ENCODE data around the gene ASB2. TPM values are rescaled to one million over a fixed set of nuclear protein-coding genes. Genes with fewer than 3 reads are reported as not detected.

Gene ASB2
- total RNA-seq, 1 experiment from 2014 or later: not detected

- no peak for TF ChIP-seq CTCF (IDR thresholded peaks at IDR 0.05; ENCODE audit: insufficient read depth in 1 of 2, low read depth in 1 of 2, low read length in 1 of 2, severe bottlenecking in 1 of 2, unreplicated experiment in 1 of 2)
- peaks cover 8% of the 10 kb centered on the region for H3K4me1 Mint-ChIP-seq (ENCODE audit: low read depth, unreplicated experiment)
- CTCF ChIA-PET: no interaction called here
- no TSS peak for BruUV-seq (replicated peaks)
- H3K4me3 Mint-ChIP-seq (ENCODE audit: unreplicated experiment): no peak overlapping the region
- Histone ChIP-seq H3K27me3 (replicated peaks; ENCODE audit: control insufficient read depth, insufficient read depth, low read length) (no peaks in the 10 kb centered on the region), H3K36me3 (ENCODE audit: control insufficient read depth, insufficient read depth, low read length) (no peaks in the 10 kb centered on the region), H3K4me3 (ENCODE audit: low read depth, low read length) (no peak overlapping the region), H3K4me1 (peaks cover 23% of the 10 kb centered on the region), H3K9me3 (no peaks in the 10 kb centered on the region)
- no peaks in the 10 kb centered on the region for H3K27me3 Mint-ChIP-seq (ENCODE audit: insufficient read depth, unreplicated experiment)
- intact Hi-C loops (cut with micrococcal nuclease; ENCODE audit: unreplicated experiment): no loop called here
- POLR2A ChIA-PET: no interaction called here
- H3K9me3 Mint-ChIP-seq (ENCODE audit: unreplicated experiment): no peaks in the 10 kb centered on the region
- no peak for DNase-seq
- H3K36me3 Mint-ChIP-seq (ENCODE audit: insufficient read depth, unreplicated experiment): no peaks in the 10 kb centered on the region
- no peak overlapping the region for H3K27ac Mint-ChIP-seq (ENCODE audit: unreplicated experiment)
Observed at GRCh38 chr14:93954516-93954830, 21.9 kb downstream of the ASB2 start.

GRCh38 chr14:93953739-93954515 is 22.4 kb downstream of the ASB2 start:
- H3K4me3 ChIP-seq (ENCODE audit: low read depth, low read length): no peak overlapping the region
- peaks cover 19% of the 10 kb centered on the region for H3K4me1 ChIP-seq
- no peak for TF ChIP-seq CTCF (IDR thresholded peaks at IDR 0.05; ENCODE audit: insufficient read depth in 1 of 2, low read depth in 1 of 2, low read length in 1 of 2, severe bottlenecking in 1 of 2, unreplicated experiment in 1 of 2)
- H3K27me3 ChIP-seq (replicated peaks; ENCODE audit: control insufficient read depth, insufficient read depth, low read length): no peaks in the 10 kb centered on the region
- intact Hi-C loops (cut with micrococcal nuclease; ENCODE audit: unreplicated experiment): no loop called here
- Mint-ChIP-seq H3K27me3 (ENCODE audit: insufficient read depth, unreplicated experiment) (no peaks in the 10 kb centered on the region), H3K4me1 (ENCODE audit: low read depth, unreplicated experiment) (peaks cover 2% of the 10 kb centered on the region), H3K36me3 (ENCODE audit: insufficient read depth, unreplicated experiment) (no peaks in the 10 kb centered on the region), H3K27ac (ENCODE audit: unreplicated experiment) (no peak overlapping the region), H3K9me3 (ENCODE audit: unreplicated experiment) (no peaks in the 10 kb centered on the region), H3K4me3 (ENCODE audit: unreplicated experiment) (no peak overlapping the region)
- no peaks in the 10 kb centered on the region for H3K9me3 ChIP-seq
- H3K36me3 ChIP-seq (ENCODE audit: control insufficient read depth, insufficient read depth, low read length): no peaks in the 10 kb centered on the region
- no peak for DNase-seq
- BruUV-seq (replicated peaks): no TSS peak
- CTCF ChIA-PET: interaction anchor here (1.0 kb wide), 1 partner anchor 19 kb away, joined by 3 read pairs; no protein-coding TSS in a partner anchor
- POLR2A ChIA-PET: no interaction called here

GRCh38 chr14:93953263-93953662 is 23.1 kb downstream of the ASB2 start:
- no TSS peak for BruUV-seq (replicated peaks)
- Mint-ChIP-seq H3K27ac (ENCODE audit: unreplicated experiment) (no peak overlapping the region), H3K36me3 (ENCODE audit: insufficient read depth, unreplicated experiment) (no peaks in the 10 kb centered on the region), H3K27me3 (ENCODE audit: insufficient read depth, unreplicated experiment) (no peaks in the 10 kb centered on the region), H3K4me3 (ENCODE audit: unreplicated experiment) (no peak overlapping the region), H3K4me1 (ENCODE audit: low read depth, unreplicated experiment) (no peaks in the 10 kb centered on the region), H3K9me3 (ENCODE audit: unreplicated experiment) (no peaks in the 10 kb centered on the region)
- Histone ChIP-seq H3K4me1 (peaks cover 12% of the 10 kb centered on the region), H3K27me3 (replicated peaks; ENCODE audit: control insufficient read depth, insufficient read depth, low read length) (no peaks in the 10 kb centered on the region), H3K36me3 (ENCODE audit: control insufficient read depth, insufficient read depth, low read length) (no peaks in the 10 kb centered on the region), H3K4me3 (ENCODE audit: low read depth, low read length) (no peak overlapping the region), H3K9me3 (no peaks in the 10 kb centered on the region)
- CTCF ChIA-PET: interaction anchor here (1.0 kb wide), 1 partner anchor 18 kb away, joined by 3 read pairs; no protein-coding TSS in a partner anchor
- no peak for TF ChIP-seq CTCF (IDR thresholded peaks at IDR 0.05; ENCODE audit: insufficient read depth in 1 of 2, low read depth in 1 of 2, low read length in 1 of 2, severe bottlenecking in 1 of 2, unreplicated experiment in 1 of 2)
- POLR2A ChIA-PET: no interaction called here
- intact Hi-C loops (cut with micrococcal nuclease; ENCODE audit: unreplicated experiment): no loop called here
- no peak for DNase-seq
